OCI-LY7 (cell line): ENCODE data around the gene CDH23.

ENCODE experiments used
- EZH2phosphoT487 ChIP-seq: fragments of 200-600 bp; sonication (generic); IDR thresholded peaks from 2 replicates; pipeline ENCODE4 v1.6.1; 2018; ENCODE audit warnings: low read depth, borderline replicate concordance, mild to moderate bottlenecking, mixed run types, antibody characterized with exemption, low read length, moderate library complexity, mixed read lengths
- TF ChIP-seq, protein P1 (sequence below): fragments of 200-600 bp; sonication (generic); conservative IDR thresholded peaks from 2 replicates; pipeline ENCODE4 v1.5.1; 2014; ENCODE audit warnings: mild to moderate bottlenecking, antibody characterized with exemption, low read length, moderate library complexity, mixed read lengths

DNA sequence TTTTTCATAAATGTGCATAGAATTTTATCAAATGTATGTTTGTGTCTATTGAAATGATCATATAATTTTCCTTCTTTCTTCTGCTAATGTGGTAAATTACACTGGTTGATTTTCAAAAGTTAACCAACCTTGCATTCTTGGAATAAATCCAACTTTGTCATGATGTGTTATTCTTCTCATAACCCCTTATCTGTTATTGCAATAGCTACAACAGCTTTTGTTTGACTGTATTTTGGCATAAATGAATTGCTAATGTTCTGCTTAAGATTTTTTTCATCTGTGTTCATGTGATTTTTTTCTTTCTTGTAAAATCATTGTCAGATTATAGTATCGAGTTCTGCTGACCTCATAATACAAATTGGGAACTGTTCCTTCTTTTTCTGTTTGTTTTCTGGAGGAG is 17.6 kb downstream of the CDH23 start:
- TF ChIP-seq, protein P1, sequence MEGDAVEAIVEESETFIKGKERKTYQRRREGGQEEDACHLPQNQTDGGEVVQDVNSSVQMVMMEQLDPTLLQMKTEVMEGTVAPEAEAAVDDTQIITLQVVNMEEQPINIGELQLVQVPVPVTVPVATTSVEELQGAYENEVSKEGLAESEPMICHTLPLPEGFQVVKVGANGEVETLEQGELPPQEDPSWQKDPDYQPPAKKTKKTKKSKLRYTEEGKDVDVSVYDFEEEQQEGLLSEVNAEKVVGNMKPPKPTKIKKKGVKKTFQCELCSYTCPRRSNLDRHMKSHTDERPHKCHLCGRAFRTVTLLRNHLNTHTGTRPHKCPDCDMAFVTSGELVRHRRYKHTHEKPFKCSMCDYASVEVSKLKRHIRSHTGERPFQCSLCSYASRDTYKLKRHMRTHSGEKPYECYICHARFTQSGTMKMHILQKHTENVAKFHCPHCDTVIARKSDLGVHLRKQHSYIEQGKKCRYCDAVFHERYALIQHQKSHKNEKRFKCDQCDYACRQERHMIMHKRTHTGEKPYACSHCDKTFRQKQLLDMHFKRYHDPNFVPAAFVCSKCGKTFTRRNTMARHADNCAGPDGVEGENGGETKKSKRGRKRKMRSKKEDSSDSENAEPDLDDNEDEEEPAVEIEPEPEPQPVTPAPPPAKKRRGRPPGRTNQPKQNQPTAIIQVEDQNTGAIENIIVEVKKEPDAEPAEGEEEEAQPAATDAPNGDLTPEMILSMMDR = no peak
- TF ChIP-seq EZH2phosphoT487 = no peak
